ENCODE results near the gene ALG12. TPM values are rescaled to one million over a fixed set of nuclear protein-coding genes. Genes with fewer than 3 reads are reported as not detected.

Gene ALG12
- total and polyA plus RNA-seq, 2 of the 13 experiments (the other 11 are each of a cell fraction or from before 2014, with no cell fraction given): 7.8 to 15.8 TPM

- no peak for TF ChIP-seq ZUFSP (CRISPR knock-in tag; IDR thresholded peaks at IDR 0.05; ENCODE audit: borderline replicate concordance)
- peak; percentile 76 for TF ChIP-seq SRSF1 (optimal IDR thresholded peaks at IDR 0.05; ENCODE audit: low read depth, low read length)
- TF ChIP-seq NR2F2 (IDR thresholded peaks at IDR 0.05; ENCODE audit: borderline replicate concordance, low read depth): no peak
- TF ChIP-seq CBFB (CRISPR knock-in tag; IDR thresholded peaks at IDR 0.05): no peak
- no peak for TF ChIP-seq HMG20B (CRISPR knock-in tag; conservative IDR thresholded peaks at IDR 0.05)
- peak; percentile 19; the same call in 1 of the 2 replicates for TF ChIP-seq DR1 (CRISPR knock-in tag; IDR thresholded peaks at IDR 0.05)
- TF ChIP-seq YY1 (IDR thresholded peaks at IDR 0.05; ENCODE audit: insufficient read depth, insufficient replicate concordance, low read depth, low read length): peak; percentile 99
- peak; percentile 30; the same call in 1 of the 2 replicates for TF ChIP-seq ZNF263 (CRISPR knock-in tag; IDR thresholded peaks at IDR 0.05)
- TF ChIP-seq, protein P1, sequence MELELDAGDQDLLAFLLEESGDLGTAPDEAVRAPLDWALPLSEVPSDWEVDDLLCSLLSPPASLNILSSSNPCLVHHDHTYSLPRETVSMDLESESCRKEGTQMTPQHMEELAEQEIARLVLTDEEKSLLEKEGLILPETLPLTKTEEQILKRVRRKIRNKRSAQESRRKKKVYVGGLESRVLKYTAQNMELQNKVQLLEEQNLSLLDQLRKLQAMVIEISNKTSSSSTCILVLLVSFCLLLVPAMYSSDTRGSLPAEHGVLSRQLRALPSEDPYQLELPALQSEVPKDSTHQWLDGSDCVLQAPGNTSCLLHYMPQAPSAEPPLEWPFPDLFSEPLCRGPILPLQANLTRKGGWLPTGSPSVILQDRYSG (CRISPR knock-in tag; IDR thresholded peaks at IDR 0.05): 0 out of 2 replicates have a peak, but pooled peaks have one; percentile 44
- TF ChIP-seq ZNF512 (CRISPR knock-in tag; IDR thresholded peaks at IDR 0.05): no peak
- peak; percentile 66; the same call in 1 of the 2 replicates for TF ChIP-seq REPIN1 (CRISPR knock-in tag; IDR thresholded peaks at IDR 0.05; ENCODE audit: borderline replicate concordance, low read depth)
- no peak for TF ChIP-seq NR1H2 (CRISPR knock-in tag; IDR thresholded peaks at IDR 0.05; ENCODE audit: borderline replicate concordance, low read depth)
- TF ChIP-seq GATAD2A (CRISPR knock-in tag; IDR thresholded peaks at IDR 0.05): no peak
- TF ChIP-seq TBL1XR1 (IDR thresholded peaks at IDR 0.05; ENCODE audit: borderline replicate concordance, low read length, partially characterized antibody): peak; percentile 16
- no peak for TF ChIP-seq AGO1 (IDR thresholded peaks at IDR 0.05; ENCODE audit: low read depth, low read length, poor library complexity, severe bottlenecking)
- TF ChIP-seq ZNF337 (CRISPR knock-in tag; IDR thresholded peaks at IDR 0.05; ENCODE audit: borderline replicate concordance, low read depth): no peak
- TF ChIP-seq RBM22 (optimal IDR thresholded peaks at IDR 0.05; ENCODE audit: low read length): no peak
- TF ChIP-seq, protein P2, sequence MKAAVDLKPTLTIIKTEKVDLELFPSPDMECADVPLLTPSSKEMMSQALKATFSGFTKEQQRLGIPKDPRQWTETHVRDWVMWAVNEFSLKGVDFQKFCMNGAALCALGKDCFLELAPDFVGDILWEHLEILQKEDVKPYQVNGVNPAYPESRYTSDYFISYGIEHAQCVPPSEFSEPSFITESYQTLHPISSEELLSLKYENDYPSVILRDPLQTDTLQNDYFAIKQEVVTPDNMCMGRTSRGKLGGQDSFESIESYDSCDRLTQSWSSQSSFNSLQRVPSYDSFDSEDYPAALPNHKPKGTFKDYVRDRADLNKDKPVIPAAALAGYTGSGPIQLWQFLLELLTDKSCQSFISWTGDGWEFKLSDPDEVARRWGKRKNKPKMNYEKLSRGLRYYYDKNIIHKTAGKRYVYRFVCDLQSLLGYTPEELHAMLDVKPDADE (CRISPR knock-in tag; IDR thresholded peaks at IDR 0.05): no peak
- TF ChIP-seq TARDBP (CRISPR knock-in tag; IDR thresholded peaks at IDR 0.05): peak; percentile 65; the same call in 1 of the 2 replicates
- TF ChIP-seq, protein P3, sequence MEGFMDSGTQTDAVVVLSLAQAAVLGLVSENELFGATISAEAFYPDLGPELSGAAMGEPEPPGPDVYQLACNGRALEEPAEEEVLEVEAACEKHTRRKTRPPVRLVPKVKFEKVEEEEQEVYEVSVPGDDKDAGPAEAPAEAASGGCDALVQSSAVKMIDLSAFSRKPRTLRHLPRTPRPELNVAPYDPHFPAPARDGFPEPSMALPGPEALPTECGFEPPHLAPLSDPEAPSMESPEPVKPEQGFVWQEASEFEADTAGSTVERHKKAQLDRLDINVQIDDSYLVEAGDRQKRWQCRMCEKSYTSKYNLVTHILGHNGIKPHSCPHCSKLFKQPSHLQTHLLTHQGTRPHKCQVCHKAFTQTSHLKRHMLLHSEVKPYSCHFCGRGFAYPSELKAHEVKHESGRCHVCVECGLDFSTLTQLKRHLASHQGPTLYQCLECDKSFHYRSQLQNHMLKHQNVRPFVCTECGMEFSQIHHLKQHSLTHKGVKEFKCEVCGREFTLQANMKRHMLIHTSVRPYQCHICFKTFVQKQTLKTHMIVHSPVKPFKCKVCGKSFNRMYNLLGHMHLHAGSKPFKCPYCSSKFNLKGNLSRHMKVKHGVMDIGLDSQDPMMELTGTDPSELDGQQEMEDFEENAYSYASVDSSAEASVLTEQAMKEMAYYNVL (CRISPR knock-in tag; IDR thresholded peaks at IDR 0.05; ENCODE audit: borderline replicate concordance): peak; percentile 38; the same call in 1 of the 2 replicates
- TF ChIP-seq ZNF33B (CRISPR knock-in tag; IDR thresholded peaks at IDR 0.05): no peak
Measured at GRCh38 chr22:49917974-49918910, at the start of gene ALG12, which contains the start of gene CRELD2 (continued).
